Muscle of back (tissue), 11 donors: ENCODE data around the gene SLC12A7. TPM values are rescaled to one million over a fixed set of nuclear protein-coding genes. Genes with fewer than 3 reads are reported as not detected.

Experiments
- DNase-seq, 3 donors: peaks; one replicate each; pipeline versions ENCODE4 v3.0.0 to v3.0.0-alpha.2; 2013
- polyA plus RNA-seq, 10 donors: library from polyadenylated mRNA; unstranded; fragments of 120-200 nt; gene quantifications; one replicate each; pipeline ENCODE4 v1.2.1, GENCODE V29; 2013; ENCODE audit not compliant: insufficient read length in 10 of 10

The SLC12A7 gene
- polyA plus RNA-seq, 10 donors, result 6.8 to 13.6 (median 8.3) TPM

DNA sequence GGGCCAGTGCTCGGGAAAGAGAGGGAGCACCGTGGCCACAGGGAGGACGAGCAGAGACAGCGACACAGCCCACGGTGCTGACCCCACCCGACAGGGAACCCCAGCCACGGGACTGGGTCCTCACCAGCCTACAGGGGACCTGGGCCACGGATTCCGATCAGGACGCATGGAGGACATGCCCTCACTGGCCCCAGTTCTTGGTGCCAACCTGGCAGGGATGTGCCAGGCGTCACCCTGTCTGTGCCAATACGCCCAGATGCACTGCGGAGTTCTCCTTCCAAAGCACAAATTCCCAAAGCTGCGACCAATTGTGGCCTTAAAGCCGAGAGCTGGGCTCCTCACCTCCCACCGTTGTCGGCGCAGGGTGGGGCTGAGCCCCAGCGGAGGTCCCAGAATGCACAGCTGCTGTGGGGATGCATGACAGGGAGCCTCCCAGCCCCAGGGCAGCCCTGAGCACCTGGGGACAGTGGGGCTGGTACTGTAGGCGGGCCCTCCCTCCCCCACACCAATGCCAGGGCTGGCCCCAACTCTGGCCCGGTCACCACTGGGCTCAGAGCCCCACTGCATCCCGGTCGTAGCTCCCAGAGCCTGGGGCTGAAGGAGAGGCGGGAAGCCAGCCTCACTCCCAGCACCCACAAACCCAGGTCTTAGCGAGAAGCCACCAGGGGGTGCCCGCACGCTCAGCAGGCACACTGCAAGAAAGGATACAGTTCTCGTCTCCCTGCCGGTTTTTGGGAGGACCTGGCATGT lies 59.0 kb downstream of the SLC12A7 start:
- no peak for DNase-seq

GRCh38 chr5:1052076-1052475 lies 59.8 kb downstream of the SLC12A7 start:
- DNase-seq, result no peak

- peak in 1 of 3 donors; percentile 7 for DNase-seq
Measured at GRCh38 chr5:1051366-1051720, 60.5 kb downstream of the SLC12A7 start.

- DNase-seq, result peak in 1 of 3 donors; percentile 46
Measured at GRCh38 chr5:1050423-1051365, 61.2 kb downstream of the SLC12A7 start.

- no peak for DNase-seq
Measured at GRCh38 chr5:1048861-1049838, 62.7 kb downstream of the SLC12A7 start.

GRCh38 chr5:1048162-1048721 lies 63.6 kb downstream of the SLC12A7 start:
- no peak for DNase-seq

DNA sequence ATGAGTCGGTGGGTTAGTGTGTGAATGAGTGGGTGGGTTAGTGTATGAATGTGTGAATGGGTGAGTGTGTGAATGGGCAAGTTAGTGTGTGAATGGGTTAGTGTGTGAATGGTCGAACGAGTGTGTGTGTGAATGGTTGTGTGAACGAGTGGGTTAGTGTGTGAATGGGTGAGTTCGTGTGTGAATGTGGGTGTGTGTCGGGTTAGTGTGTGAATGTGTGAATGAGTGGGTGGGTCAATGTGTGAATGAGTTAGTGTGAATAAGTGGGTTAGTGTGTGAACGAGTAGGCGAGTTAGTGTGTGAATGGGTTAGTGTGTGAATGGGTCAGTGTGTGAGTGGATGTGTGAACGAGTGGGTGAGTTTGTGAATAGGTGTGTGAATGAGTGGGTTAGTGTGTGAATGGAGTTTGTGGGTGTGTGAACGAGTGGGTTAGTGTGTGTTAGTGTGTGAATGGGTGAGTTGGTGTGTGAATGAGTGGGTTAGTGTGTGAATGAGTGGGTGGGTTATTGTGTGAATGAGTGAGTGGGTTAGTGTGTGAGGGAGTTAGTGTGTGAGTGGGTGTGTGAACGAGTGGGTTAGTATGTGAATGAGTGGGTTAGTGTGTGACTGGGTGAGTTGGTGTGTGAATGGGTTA lies 64.4 kb downstream of the SLC12A7 start:
- DNase-seq, result no peak

- no peak for DNase-seq
Measured at GRCh38 chr5:1045960-1046560, 65.8 kb downstream of the SLC12A7 start.

DNA sequence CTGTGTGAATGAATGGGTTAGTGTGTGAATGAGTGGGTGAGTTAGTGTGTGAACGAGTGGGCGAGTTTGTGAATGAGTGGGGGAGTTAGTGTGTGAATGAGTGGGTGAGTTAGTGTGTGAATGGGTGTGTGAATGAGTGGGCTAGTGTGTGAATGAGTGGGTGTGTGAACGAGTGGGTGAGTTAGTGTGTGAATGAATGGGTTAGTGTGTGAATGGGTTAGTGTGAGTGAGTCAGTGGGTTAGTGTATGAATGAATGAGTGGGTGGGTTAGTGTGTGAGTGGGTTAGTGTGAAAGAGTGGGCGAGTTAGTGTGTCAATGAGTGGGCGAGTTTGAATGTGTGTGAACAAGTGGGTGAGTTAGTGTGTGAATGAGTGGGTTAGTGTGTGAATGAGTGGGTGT lies 67.7 kb downstream of the SLC12A7 start:
- DNase-seq, result no peak

- DNase-seq, result no peak
Measured at GRCh38 chr5:1043327-1043726, 68.5 kb downstream of the SLC12A7 start.

DNA sequence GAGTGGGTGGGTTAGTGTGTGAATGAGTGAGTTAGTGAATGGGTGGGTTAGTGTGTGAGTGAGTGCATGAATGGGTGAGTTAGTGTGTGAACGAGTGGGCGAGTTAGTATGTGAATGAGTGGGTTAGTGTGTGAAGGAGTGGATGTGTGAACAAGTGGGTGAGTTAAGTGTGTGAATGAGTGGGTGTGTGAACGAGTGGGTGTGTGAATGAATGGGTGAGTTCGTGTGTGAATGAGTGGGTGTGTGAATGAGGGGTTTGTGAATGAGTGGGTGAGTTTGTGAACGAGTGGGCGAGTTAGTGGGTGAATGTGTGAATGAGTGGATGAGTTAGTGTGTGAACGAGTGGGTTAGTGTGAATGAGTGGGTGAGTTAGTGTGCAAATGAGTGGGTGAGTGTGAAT lies 69.2 kb downstream of the SLC12A7 start:
- no peak for DNase-seq

DNA sequence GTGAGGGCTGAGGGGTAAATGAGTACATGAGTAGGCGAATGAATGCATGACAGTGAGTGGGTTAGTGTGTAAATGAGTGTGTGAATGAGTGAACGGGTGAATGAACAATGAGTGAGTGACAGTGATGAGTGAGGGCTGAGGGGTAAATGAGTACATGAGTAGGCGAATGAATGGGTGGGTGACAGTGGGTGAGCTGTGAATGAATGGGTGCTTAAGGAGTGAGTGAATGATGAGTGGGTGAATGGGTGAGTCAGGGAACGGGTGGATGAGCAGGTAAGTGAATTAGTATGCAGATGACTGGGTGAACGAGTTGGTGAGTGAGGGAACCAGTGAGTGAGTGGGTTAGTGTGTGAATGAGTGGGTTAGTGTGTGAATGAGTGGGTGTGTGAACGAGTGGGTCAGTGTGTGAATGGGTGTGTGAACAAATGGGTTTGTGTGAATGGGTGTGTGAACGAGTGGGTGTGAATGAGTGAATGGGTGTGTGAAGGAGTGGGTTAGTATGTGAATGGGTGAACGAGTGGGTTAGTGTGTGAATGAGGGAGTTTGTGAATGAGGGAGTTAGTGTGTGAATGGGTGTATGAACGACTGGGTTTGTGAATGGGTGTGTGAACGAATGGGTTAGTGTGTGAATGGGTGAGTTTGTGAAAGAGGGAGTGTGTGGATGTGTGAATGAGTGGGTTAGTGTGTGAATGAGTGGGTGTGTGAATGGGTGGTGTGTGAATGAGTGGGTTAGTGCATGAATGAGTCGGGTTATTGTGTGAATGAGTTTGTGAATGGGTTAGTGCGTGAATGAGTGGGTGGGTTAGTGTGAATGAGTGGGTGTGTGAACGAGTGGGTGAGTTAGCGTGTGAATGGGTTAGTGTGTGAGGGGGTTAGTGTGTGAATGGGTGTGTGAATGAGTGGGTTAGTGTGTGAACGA lies 70.4 kb downstream of the SLC12A7 start:
- no peak for DNase-seq

DNA sequence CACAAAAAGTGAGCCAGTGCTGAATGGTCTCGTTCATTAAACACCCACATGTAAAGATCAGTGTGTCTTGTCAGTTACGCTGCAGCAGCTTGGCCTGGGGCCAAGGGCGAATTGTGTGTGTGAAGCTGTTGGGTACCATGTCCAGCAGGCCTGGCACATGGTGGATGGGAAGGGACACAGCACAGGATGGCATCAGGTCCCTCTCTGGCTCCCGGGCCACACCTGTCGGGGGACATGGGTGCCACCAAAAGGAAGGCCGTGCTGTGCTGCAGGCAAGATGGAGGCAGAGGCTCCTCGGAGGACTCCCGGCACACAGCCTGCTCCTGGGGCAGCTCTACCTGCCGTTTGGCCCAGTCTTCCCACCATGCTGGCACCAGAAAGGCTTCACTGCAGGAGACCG lies 71.3 kb downstream of the SLC12A7 start:
- DNase-seq, result no peak

DNA sequence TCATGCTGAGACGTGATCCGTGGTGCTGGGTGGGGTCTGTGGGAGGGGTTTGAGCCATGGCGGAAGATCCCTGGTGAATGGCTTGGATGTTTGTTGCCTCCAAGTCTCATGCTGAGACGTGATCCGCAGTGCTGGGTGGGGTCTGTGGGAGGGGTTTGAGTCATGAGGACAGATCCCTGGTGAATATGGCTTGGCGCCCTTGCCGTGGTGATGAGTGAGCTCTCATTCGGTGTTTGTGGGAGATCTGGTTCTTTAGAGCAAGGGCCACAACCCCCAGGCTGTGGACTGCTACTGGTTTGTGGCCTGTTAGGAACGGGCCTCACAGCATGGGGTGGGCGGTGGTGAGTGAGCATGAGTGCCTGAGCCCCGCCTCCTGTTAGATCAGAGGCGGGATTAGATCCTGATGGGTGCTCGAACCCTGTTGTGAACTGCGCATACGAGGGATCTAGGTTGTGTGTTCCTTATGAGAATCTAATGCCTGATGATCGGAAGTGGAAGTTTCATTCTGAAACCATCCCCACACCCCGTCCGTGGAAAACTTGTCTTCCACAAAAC lies 72.1 kb downstream of the SLC12A7 start:
- no peak for DNase-seq

DNA sequence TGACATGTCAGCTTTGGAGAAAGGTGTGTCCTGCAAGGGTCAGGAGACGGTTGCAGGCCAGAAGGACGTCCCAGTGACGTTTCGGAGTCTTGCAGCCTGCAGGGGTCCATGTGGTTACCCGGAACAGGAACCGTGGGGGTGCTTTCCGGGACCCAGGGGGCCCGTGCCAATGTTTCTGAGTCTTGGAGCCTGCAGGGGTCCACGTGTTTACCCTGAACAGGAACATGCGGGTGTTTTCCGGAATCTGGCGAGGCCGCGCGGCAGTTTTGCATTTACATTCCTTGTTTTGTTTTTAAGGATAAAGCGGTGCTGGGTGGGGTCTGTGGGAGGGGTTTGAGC lies 72.7 kb downstream of the SLC12A7 start:
- no peak for DNase-seq

DNA sequence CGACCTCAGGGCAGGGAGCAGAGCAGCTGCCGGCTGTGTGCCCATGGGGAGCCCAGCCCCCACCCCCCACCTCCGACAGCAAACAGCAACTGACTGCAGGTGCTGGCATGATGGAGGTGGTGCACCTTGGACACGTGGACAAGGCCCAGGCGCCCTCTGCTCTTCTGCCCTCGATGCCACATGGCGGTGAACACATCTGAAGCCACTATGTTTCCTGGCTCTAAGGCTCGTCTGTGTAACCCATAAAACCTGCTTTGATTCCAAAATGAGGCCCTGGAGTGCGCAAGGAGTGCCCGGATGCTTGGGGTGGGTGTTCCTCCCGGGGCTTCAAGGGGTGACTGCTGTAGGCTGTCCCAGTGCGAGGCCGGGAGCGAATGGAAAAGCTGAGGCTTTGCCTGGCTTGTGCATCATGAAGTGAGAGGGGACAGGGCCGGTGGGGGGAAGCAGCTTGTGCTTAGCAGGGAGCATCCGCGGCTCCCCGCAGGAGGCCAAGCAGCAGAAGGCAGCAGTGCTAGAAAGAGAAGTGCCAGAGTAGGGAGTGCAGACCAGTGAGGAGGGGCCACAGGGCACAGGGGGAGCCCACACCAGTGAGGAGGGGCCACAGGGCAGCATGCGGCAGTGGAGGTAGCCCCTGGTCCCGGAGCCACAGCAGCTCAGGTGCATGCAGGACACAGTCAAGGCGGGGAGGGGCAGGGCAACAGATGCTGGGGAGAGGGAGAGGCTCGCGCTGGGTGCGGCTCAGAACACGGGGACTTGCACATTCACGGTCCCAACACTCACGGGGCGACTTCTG lies 73.2 kb downstream of the SLC12A7 start:
- DNase-seq, result no peak

GRCh38 chr5:1037671-1038416 lies 74.0 kb downstream of the SLC12A7 start:
- DNase-seq, result no peak
